Suprapubic skin (tissue), 4 donors: ENCODE measurements around the gene NTRK1.

Experiments
- POLR2A ChIP-seq, 2 donors: fragments of 450-650 bp; IDR thresholded peaks; one replicate each; pipeline ENCODE4 v1.6.1; 2017; ENCODE audit warnings: antibody characterized with exemption in 2 of 2, mild to moderate bottlenecking in 2 of 2, moderate library complexity in 2 of 2
- POLR2AphosphoS5 ChIP-seq, 3 donors: sonication (generic); formaldehyde crosslinking; IDR thresholded peaks; one replicate each; pipeline ENCODE4 v1.6.1; 2017; ENCODE audit warnings: antibody characterized with exemption in 3 of 3
- TF ChIP-seq, protein P1 (sequence below), 2 donors: fragments of 200-600 bp in 1 of 2; fragments of 450-650 bp in 1 of 2; sonication (generic) in 1 of 2; IDR thresholded peaks; one replicate each; pipeline ENCODE4 v1.5.1; 2016 to 2019; ENCODE audit warnings: antibody characterized with exemption in 2 of 2, mild to moderate bottlenecking in 1 of 2, moderate library complexity in 1 of 2

DNA sequence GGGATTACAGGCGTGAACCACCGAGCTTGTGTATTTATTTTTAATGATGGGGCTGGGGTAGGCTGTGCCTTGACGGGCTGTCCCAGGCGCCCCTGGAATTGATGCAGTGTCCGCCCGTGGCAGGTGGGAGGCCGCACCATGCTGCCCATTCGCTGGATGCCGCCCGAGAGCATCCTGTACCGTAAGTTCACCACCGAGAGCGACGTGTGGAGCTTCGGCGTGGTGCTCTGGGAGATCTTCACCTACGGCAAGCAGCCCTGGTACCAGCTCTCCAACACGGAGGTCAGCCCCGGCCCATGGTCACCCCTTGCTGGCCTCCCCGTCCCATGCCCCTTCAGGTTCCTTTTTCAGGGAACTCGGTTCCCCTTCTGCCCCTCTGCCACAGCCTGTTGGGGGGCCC, 19.2 kb downstream of the NTRK1 start:
- TF ChIP-seq POLR2A (IDR thresholded peaks at IDR 0.05): no peak
- TF ChIP-seq, protein P1, sequence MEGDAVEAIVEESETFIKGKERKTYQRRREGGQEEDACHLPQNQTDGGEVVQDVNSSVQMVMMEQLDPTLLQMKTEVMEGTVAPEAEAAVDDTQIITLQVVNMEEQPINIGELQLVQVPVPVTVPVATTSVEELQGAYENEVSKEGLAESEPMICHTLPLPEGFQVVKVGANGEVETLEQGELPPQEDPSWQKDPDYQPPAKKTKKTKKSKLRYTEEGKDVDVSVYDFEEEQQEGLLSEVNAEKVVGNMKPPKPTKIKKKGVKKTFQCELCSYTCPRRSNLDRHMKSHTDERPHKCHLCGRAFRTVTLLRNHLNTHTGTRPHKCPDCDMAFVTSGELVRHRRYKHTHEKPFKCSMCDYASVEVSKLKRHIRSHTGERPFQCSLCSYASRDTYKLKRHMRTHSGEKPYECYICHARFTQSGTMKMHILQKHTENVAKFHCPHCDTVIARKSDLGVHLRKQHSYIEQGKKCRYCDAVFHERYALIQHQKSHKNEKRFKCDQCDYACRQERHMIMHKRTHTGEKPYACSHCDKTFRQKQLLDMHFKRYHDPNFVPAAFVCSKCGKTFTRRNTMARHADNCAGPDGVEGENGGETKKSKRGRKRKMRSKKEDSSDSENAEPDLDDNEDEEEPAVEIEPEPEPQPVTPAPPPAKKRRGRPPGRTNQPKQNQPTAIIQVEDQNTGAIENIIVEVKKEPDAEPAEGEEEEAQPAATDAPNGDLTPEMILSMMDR (IDR thresholded peaks at IDR 0.05): no peak
- TF ChIP-seq POLR2AphosphoS5 (IDR thresholded peaks at IDR 0.05): no peak
